Neutrophil (primary cell): Measurements from ENCODE around the gene PLP2.

Source experiments
- H3K27ac ChIP-seq: fragments of 200-600 bp; sonication (generic); 2 replicates; pipeline ENCODE4 v1.5.1; 2016; ENCODE audit warnings: mild to moderate bottlenecking, moderate library complexity
- H3K27me3 ChIP-seq: fragments of 200-600 bp; sonication (generic); 2 replicates; pipeline ENCODE4 v1.6.0; 2016; ENCODE audit warnings: mild to moderate bottlenecking
- H3K36me3 ChIP-seq: fragments of 200-600 bp; sonication (generic); 2 replicates; pipeline ENCODE4 v1.5.1; 2017
- H3K4me1 ChIP-seq, 2 experiments: fragments of 200-600 bp in 1 of 2; sonication (generic) in 1 of 2; 1 replicate in 1 of 2; 2 replicates in 1 of 2; pipeline versions ENCODE4 v1.5.1 to v1.6.1; 2013 to 2016; ENCODE audit warnings: low read depth in 1 of 2, low read length in 1 of 2, mild to moderate bottlenecking in 1 of 2, moderate library complexity in 1 of 2; ENCODE audit not compliant: control insufficient read depth in 1 of 2, insufficient read depth in 1 of 2
- H3K4me3 ChIP-seq, 2 experiments: fragments of 200-600 bp in 1 of 2; sonication (generic) in 1 of 2; 1 replicate in 1 of 2; 2 replicates in 1 of 2; pipeline ENCODE4 v1.5.1; 2013 to 2016; ENCODE audit warnings: low read depth in 1 of 2, low read length in 1 of 2, mild to moderate bottlenecking in 1 of 2, moderate library complexity in 1 of 2
- H3K9me3 ChIP-seq: fragments of 200-600 bp; sonication (generic); 2 replicates; pipeline ENCODE4 v1.5.1; 2016
- TF ChIP-seq, protein P1 (sequence below): fragments of 200-600 bp; sonication (generic); IDR thresholded peaks from 2 replicates; pipeline ENCODE4 v1.5.1; 2016; ENCODE audit warnings: antibody characterized with exemption

Gene PLP2

DNA sequence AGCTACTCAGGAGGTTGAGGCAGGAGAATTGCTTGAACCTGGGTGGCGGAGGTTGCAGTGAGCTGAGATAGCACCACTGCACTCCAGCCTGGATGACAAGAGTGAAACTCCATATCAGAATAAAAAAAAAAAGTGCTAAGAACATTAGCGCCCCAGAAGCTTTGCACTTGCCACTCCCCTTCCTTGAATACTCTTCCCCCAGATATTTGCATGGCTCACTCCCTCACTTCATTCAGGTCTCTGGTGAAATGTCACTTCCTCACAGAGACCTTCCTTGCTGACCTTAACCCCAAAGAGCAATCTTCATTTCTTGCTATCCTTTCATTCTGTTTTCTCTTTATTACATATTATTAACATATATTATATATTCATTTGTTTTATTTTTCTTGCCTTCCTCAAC lies 50.2 kb downstream of the PLP2 start:
- Histone ChIP-seq H3K27me3 (no peaks in the 10 kb centered on the region), H3K27ac (no peak overlapping the region), H3K36me3 (no peaks in the 10 kb centered on the region), H3K9me3 (no peaks in the 10 kb centered on the region), H3K4me3 (no peak overlapping the region), H3K4me1 (peaks cover 0 to 2% of the 10 kb centered on the region in 2 experiments)
- TF ChIP-seq, protein P1, sequence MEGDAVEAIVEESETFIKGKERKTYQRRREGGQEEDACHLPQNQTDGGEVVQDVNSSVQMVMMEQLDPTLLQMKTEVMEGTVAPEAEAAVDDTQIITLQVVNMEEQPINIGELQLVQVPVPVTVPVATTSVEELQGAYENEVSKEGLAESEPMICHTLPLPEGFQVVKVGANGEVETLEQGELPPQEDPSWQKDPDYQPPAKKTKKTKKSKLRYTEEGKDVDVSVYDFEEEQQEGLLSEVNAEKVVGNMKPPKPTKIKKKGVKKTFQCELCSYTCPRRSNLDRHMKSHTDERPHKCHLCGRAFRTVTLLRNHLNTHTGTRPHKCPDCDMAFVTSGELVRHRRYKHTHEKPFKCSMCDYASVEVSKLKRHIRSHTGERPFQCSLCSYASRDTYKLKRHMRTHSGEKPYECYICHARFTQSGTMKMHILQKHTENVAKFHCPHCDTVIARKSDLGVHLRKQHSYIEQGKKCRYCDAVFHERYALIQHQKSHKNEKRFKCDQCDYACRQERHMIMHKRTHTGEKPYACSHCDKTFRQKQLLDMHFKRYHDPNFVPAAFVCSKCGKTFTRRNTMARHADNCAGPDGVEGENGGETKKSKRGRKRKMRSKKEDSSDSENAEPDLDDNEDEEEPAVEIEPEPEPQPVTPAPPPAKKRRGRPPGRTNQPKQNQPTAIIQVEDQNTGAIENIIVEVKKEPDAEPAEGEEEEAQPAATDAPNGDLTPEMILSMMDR, result no peak
